H1 (cell line): ENCODE data around the gene RNGTT. TPM values are rescaled to one million over a fixed set of nuclear protein-coding genes. Genes with fewer than 3 reads are reported as not detected.

Experiments
- CTCF ChIA-PET: fragments of 300-600 bp; sonication (Branson Sonifier 250); formaldehyde crosslinking; loops from one replicate; lab custom pipeline; 2021; ENCODE audit not compliant: partially characterized antibody; lab: Charles Lee
- POLR2A ChIA-PET: fragments of 300-600 bp; sonication (Branson Sonifier 250); formaldehyde crosslinking; loops from one replicate; lab custom pipeline; 2021; ENCODE audit warnings: inconsistent platforms; ENCODE audit not compliant: partially characterized antibody; lab: Charles Lee
- DNase-seq, 2 experiments: peaks; one replicate each; pipeline versions ENCODE4 v3.0.0 to v3.0.0-alpha.2; 2010 to 2022; ENCODE audit warnings: low spot score in 2 of 2, low read depth in 1 of 2, mixed read lengths in 1 of 2
- FAIRE-seq: peaks from 2 replicates; lab custom pipeline; 2011; peaks lifted over from hg19 to GRCh38; lab: Jason Lieb, UNC
- H2AFZ ChIP-seq: 2 replicates; pipeline ENCODE4 v1.8.1; 2012; ENCODE audit warnings: low read length, inconsistent platforms
- H2AK5ac ChIP-seq: 2 replicates; pipeline ENCODE4 v1.6.1; 2013; ENCODE audit warnings: low read depth, low read length
- H2BK120ac ChIP-seq: replicated peaks from 2 replicates; pipeline ENCODE3; 2013; ENCODE audit warnings: low read depth, low read length, inconsistent platforms
- H2BK12ac ChIP-seq: 2 replicates; pipeline ENCODE4 v1.6.1; 2013; ENCODE audit warnings: low read depth, low read length
- H2BK15ac ChIP-seq: 2 replicates; pipeline ENCODE4 v1.6.1; 2013; ENCODE audit warnings: low read length
- H2BK20ac ChIP-seq: 2 replicates; pipeline ENCODE4 v1.6.1; 2013; ENCODE audit warnings: low read length
- H2BK5ac ChIP-seq: 2 replicates; pipeline ENCODE4 v1.6.1; 2013; ENCODE audit warnings: low read depth, low read length
- H3K14ac ChIP-seq: 2 replicates; pipeline ENCODE4 v1.6.1; 2013; ENCODE audit warnings: inconsistent platforms; ENCODE audit not compliant: insufficient read length
- H3K18ac ChIP-seq: 2 replicates; pipeline ENCODE4 v1.6.1; 2013; ENCODE audit warnings: low read length; ENCODE audit errors: extremely low read depth
- H3K23ac ChIP-seq: 2 replicates; pipeline ENCODE4 v1.6.1; 2013; ENCODE audit warnings: inconsistent platforms; ENCODE audit not compliant: insufficient read length
- H3K23me2 ChIP-seq: 2 replicates; pipeline ENCODE4 v1.6.1; 2013; ENCODE audit warnings: low read depth, low read length
- H3K27ac ChIP-seq: 2 replicates; pipeline ENCODE4 v1.6.1; 2011; ENCODE audit warnings: low read depth, low read length, inconsistent platforms
- H3K27me3 ChIP-seq, 4 experiments: replicated peaks in 1 of 4; 1 replicate in 1 of 4; 2 replicates in 3 of 4; pipeline versions ENCODE4 v1.6.1 to v1.8.1; 2011 to 2013; ENCODE audit warnings: low read length in 3 of 4, mild to moderate bottlenecking in 3 of 4, inconsistent platforms in 2 of 4, mixed read lengths in 2 of 4, moderate library complexity in 1 of 4; ENCODE audit not compliant: control insufficient read depth in 3 of 4, insufficient read depth in 3 of 4; ENCODE audit errors: extremely low read depth in 1 of 4
- H3K36me3 ChIP-seq, 4 experiments: 2 replicates each; pipeline versions ENCODE4 v1.6.1 to v1.8.1; 2011 to 2013; ENCODE audit warnings: mild to moderate bottlenecking in 4 of 4, low read length in 3 of 4, moderate library complexity in 2 of 4, control low read depth in 1 of 4, inconsistent platforms in 1 of 4; ENCODE audit not compliant: insufficient read depth in 4 of 4, control insufficient read depth in 2 of 4
- H3K4ac ChIP-seq: replicated peaks from 2 replicates; pipeline ENCODE3; 2013; ENCODE audit warnings: low read length, low read depth, mixed read lengths, inconsistent platforms; ENCODE audit not compliant: insufficient read length
- H3K4me1 ChIP-seq, 4 experiments: replicated peaks in 1 of 4; 1 replicate in 1 of 4; 2 replicates in 3 of 4; pipeline versions ENCODE4 v1.6.1 to v1.8.1; 2011 to 2013; ENCODE audit warnings: low read length in 3 of 4, inconsistent platforms in 2 of 4, mixed read lengths in 1 of 4; ENCODE audit not compliant: insufficient read depth in 4 of 4, control insufficient read depth in 3 of 4
- H3K4me2 ChIP-seq, 2 experiments: 2 replicates each; pipeline versions ENCODE4 v1.6.1 to v1.8.1; 2011 to 2013; ENCODE audit warnings: low read depth in 2 of 2, low read length in 2 of 2, control low read depth in 1 of 2, inconsistent platforms in 1 of 2, mild to moderate bottlenecking in 1 of 2; ENCODE audit not compliant: insufficient read depth in 1 of 2
- H3K4me3 ChIP-seq, 4 experiments: fragments of 200-600, 300-600 bp in 1 of 4; sonication (generic), shearing (Covaris generic), sonication (Bioruptor Twin) in 1 of 4; 2 replicates each; pipeline versions ENCODE4 v1.5.1 to v1.8.1; 2011 to 2016; ENCODE audit warnings: low read length in 4 of 4, low read depth in 3 of 4, control low read depth in 2 of 4, inconsistent platforms in 2 of 4, mild to moderate bottlenecking in 2 of 4, mixed read lengths in 1 of 4, moderate library complexity in 1 of 4; ENCODE audit not compliant: insufficient read depth in 2 of 4; ENCODE audit errors: extremely low read depth in 1 of 4
- H3K56ac ChIP-seq: replicated peaks from 2 replicates; pipeline ENCODE3; 2013; ENCODE audit warnings: low read depth, mild to moderate bottlenecking, mixed read lengths, low read length, inconsistent platforms; ENCODE audit not compliant: insufficient read length
- H3K79me1 ChIP-seq: 2 replicates; pipeline ENCODE4 v1.6.1; 2013; ENCODE audit warnings: low read depth, low read length, control low read depth
- H3K79me2 ChIP-seq, 2 experiments: 2 replicates each; pipeline versions ENCODE4 v1.6.1 to v1.8.1; 2012 to 2013; ENCODE audit warnings: low read length in 2 of 2, mild to moderate bottlenecking in 2 of 2, inconsistent platforms in 1 of 2; ENCODE audit not compliant: insufficient read depth in 2 of 2, control insufficient read depth in 1 of 2
- H3K9ac ChIP-seq, 4 experiments: replicated peaks in 1 of 4; 1 replicate in 1 of 4; 2 replicates in 3 of 4; pipeline versions ENCODE4 v1.6.1 to v1.8.1; 2011 to 2013; ENCODE audit warnings: low read depth in 3 of 4, low read length in 3 of 4, control low read depth in 2 of 4, mild to moderate bottlenecking in 2 of 4, moderate library complexity in 2 of 4, inconsistent platforms in 1 of 4; ENCODE audit errors: extremely low read depth in 1 of 4
- H3K9me3 ChIP-seq, 2 experiments: 2 replicates each; pipeline versions ENCODE4 v1.6.1 to v1.8.1; 2012 to 2013; ENCODE audit warnings: mild to moderate bottlenecking in 2 of 2, moderate library complexity in 2 of 2, control low read depth in 1 of 2, inconsistent platforms in 1 of 2, low read depth in 1 of 2, low read length in 1 of 2, mixed read lengths in 1 of 2; ENCODE audit not compliant: insufficient read depth in 2 of 2
- H4K20me1 ChIP-seq, 2 experiments: replicated peaks in 1 of 2; 2 replicates each; pipeline versions ENCODE3 to v1.8.1; 2011 to 2013; ENCODE audit warnings: inconsistent platforms in 2 of 2, low read length in 2 of 2, mild to moderate bottlenecking in 1 of 2; ENCODE audit not compliant: insufficient read depth in 2 of 2, control insufficient read depth in 1 of 2
- H4K5ac ChIP-seq: 2 replicates; pipeline ENCODE4 v1.6.1; 2013; ENCODE audit warnings: low read length, low read depth, mixed read lengths, inconsistent platforms; ENCODE audit not compliant: insufficient read length
- H4K8ac ChIP-seq: 2 replicates; pipeline ENCODE4 v1.8.0; 2013; ENCODE audit warnings: mild to moderate bottlenecking, moderate library complexity, low read length, inconsistent platforms; ENCODE audit not compliant: insufficient read depth; ENCODE audit errors: extremely low read depth
- H4K91ac ChIP-seq: replicated peaks from 2 replicates; pipeline ENCODE3; 2013; ENCODE audit warnings: low read length, mixed read lengths, inconsistent platforms; ENCODE audit not compliant: insufficient read length
- CEBPB ChIP-seq: IDR thresholded peaks from 2 replicates; pipeline ENCODE4 v1.6.1; 2012; ENCODE audit warnings: low read depth, low read length
- CHD1 ChIP-seq: IDR thresholded peaks from 2 replicates; pipeline ENCODE4 v1.6.1; 2012; ENCODE audit warnings: low read depth, low read length, improper control_type of control experiment
- CHD2 ChIP-seq: IDR thresholded peaks from 2 replicates; pipeline ENCODE4 v1.6.1; 2012; ENCODE audit warnings: low read length, improper control_type of control experiment
- EGR1 ChIP-seq: IDR thresholded peaks from 2 replicates; pipeline ENCODE4 v1.6.1; 2011; ENCODE audit warnings: low read depth, low read length, borderline replicate concordance
- MAX ChIP-seq: IDR thresholded peaks from 2 replicates; pipeline ENCODE4 v1.6.1; 2012; ENCODE audit warnings: inconsistent platforms
- SIN3A ChIP-seq, 2 experiments: IDR thresholded peaks in 1 of 2; conservative IDR thresholded peaks in 1 of 2; 2 replicates each; pipeline ENCODE4 v1.6.1; 2011 to 2012; ENCODE audit warnings: low read length in 2 of 2, improper control_type of control experiment in 1 of 2, low read depth in 1 of 2, mild to moderate bottlenecking in 1 of 2
- WGBS, 2 experiments: shearing (Covaris generic) in 1 of 2; methylation state at CpG; one replicate each; pipeline versions ENCODE4 v1.1.6 to v1.1.7; 2013 to 2015; ENCODE audit warnings: low lambda C conversion rate in 2 of 2, mixed read lengths in 2 of 2, inconsistent platforms in 1 of 2, low coverage in 1 of 2, missing lambda C conversion rate in 1 of 2; ENCODE audit not compliant: insufficient replicate concordance in 2 of 2, insufficient coverage in 1 of 2, insufficient read length in 1 of 2; ENCODE audit errors: extremely low coverage in 1 of 2, missing lambda C conversion rate in 1 of 2; 5-methylcytosine and 5-hydroxymethylcytosine counted together
- polyA plus RNA-seq, 7 experiments: library from polyadenylated mRNA; depleted of rRNA in 3 of 7; stranded (reverse) in 5 of 7; unstranded in 2 of 7; fragments of >200 nt in 5 of 7; fragments of 200-250 nt in 2 of 7; gene quantifications; 1 replicate in 5 of 7; 2 replicates in 1 of 7; 4 replicates in 1 of 7; pipeline versions ENCODE4 v1.2.1 to v1.2.3, GENCODE V29; 2011 to 2013; ENCODE audit warnings: missing spikeins in 2 of 7, mixed read lengths in 2 of 7
- total RNA-seq: library from RNA; stranded (reverse); fragmentation: NEBNext Ultra II Directional; extraction: Animal tissue kit (Norgen Biotek cat#: 25700); gene quantifications from 2 replicates; pipeline ENCODE4 v1.2.1, GENCODE V29; 2021

RNGTT gene
- total and polyA plus RNA-seq, 2 of the 8 experiments (the other 6 are each of a cell fraction or from before 2014, with no cell fraction given) = 3.6 to 21.2 TPM

- Histone ChIP-seq H3K27me3 (no peaks in the 10 kb centered on the region), H3K23ac (no peak overlapping the region), H3K14ac (no peak overlapping the region), H2AFZ (no peak overlapping the region), H3K56ac (no peak overlapping the region), H3K79me1 (no peaks in the 10 kb centered on the region), H4K91ac (no peak overlapping the region), H2BK5ac (no peak overlapping the region), H2BK20ac (no peak overlapping the region), H3K18ac (no peak overlapping the region), H3K9ac (no peak overlapping the region), H3K4me3 (no peak overlapping the region), H3K79me2 (no peaks in the 10 kb centered on the region), H2AK5ac (no peak overlapping the region), H3K36me3 (no peaks in the 10 kb centered on the region), H4K8ac (no peak overlapping the region), H2BK12ac (no peak overlapping the region), H2BK120ac (no peak overlapping the region), H3K4me1 (peaks cover 0 to 2% (median 0%) of the 10 kb centered on the region in 4 experiments; a peak in 1 of 7 replicates), H4K20me1 (no peaks in the 10 kb centered on the region), H3K4me2 (no peak overlapping the region), H3K27ac (no peak overlapping the region), H3K4ac (no peak overlapping the region), H2BK15ac (no peak overlapping the region), H4K5ac (no peak overlapping the region), H3K23me2 (no peaks in the 10 kb centered on the region), H3K9me3 (no peaks in the 10 kb centered on the region)
- WGBS, 2 experiments = 46% methylated on average over 2 of the region's 2 CpGs; no CpG with 5 or more reads in 1 of the 2 experiments
- DNase-seq = no peak
- ChIA-PET POLR2A (no interaction called here), CTCF (interaction anchor here (0.6 to 2.4 kb wide), 6 partner anchors 10 to 378 kb away, joined by 3 to 6 read pairs (median 3); no protein-coding TSS in a partner anchor)
- no peak for FAIRE-seq
- no peak for TF ChIP-seq CHD1
- no peak for TF ChIP-seq SIN3A (conservative IDR thresholded peaks at IDR 0.05 in 1 of 2, IDR thresholded peaks at IDR 0.05 in 1 of 2; ENCODE audit: low read depth in 1 of 2, low read length in 2 of 2)
- TF ChIP-seq CHD2 = no peak
- no peak for TF ChIP-seq MAX
- no peak for TF ChIP-seq EGR1
- TF ChIP-seq CEBPB = no peak
These were observed 24.5 kb upstream of the RNGTT start for GRCh38 chr6:88987922-88988321.
